ENCODE data around the gene AGBL5. TPM values are rescaled to one million over a fixed set of nuclear protein-coding genes. Genes with fewer than 3 reads are reported as not detected.

Gene AGBL5
- total RNA-seq, 2 experiments from 2014 or later = 12.5 to 14.5 TPM

- intact Hi-C loops (cut with DNase I, micrococcal nuclease) = no loop called here
- H3K36me3 Mint-ChIP-seq (ENCODE audit: low read depth) = peaks cover 50% of the 10 kb centered on the region
- no peaks in the 10 kb centered on the region for H3K27me3 Mint-ChIP-seq
- H3K27ac Mint-ChIP-seq = peak overlapping the region; percentile 59
- CTCF ChIA-PET = interaction anchor here (0.8 kb wide), 1 partner anchor 25 kb away, joined by 3 read pairs; no protein-coding TSS in a partner anchor
- no peaks in the 10 kb centered on the region for H3K9me3 Mint-ChIP-seq (ENCODE audit: low read depth)
- no peak for ATAC-seq
- H3K4me1 Mint-ChIP-seq = peaks cover 3% of the 10 kb centered on the region
- H3K4me3 Mint-ChIP-seq = no peak overlapping the region
- POLR2A ChIA-PET = interaction anchor here (1.3 kb wide), 1 partner anchor 9 kb away, joined by 3 read pairs; no protein-coding TSS in a partner anchor
- no peak for DNase-seq
These were observed 9.7 kb upstream of the AGBL5 start for GRCh38 chr2:27041752-27042151.

GRCh38 chr2:27042159-27042661 lies 9.3 kb upstream of the AGBL5 start:
- ChIA-PET CTCF (interaction anchor here (0.8 kb wide), 1 partner anchor 25 kb away, joined by 3 read pairs; no protein-coding TSS in a partner anchor), POLR2A (no interaction called here)
- peaks cover 46% of the 10 kb centered on the region for H3K36me3 Mint-ChIP-seq (ENCODE audit: low read depth)
- peaks cover 3% of the 10 kb centered on the region for H3K4me1 Mint-ChIP-seq
- H3K27me3 Mint-ChIP-seq = no peaks in the 10 kb centered on the region
- intact Hi-C loops (cut with DNase I, micrococcal nuclease) = no loop called here
- H3K9me3 Mint-ChIP-seq (ENCODE audit: low read depth) = no peaks in the 10 kb centered on the region
- H3K4me3 Mint-ChIP-seq = no peak overlapping the region
- DNase-seq = no peak
- peak overlapping the region; percentile 38 for H3K27ac Mint-ChIP-seq
- ATAC-seq = no peak

DNA sequence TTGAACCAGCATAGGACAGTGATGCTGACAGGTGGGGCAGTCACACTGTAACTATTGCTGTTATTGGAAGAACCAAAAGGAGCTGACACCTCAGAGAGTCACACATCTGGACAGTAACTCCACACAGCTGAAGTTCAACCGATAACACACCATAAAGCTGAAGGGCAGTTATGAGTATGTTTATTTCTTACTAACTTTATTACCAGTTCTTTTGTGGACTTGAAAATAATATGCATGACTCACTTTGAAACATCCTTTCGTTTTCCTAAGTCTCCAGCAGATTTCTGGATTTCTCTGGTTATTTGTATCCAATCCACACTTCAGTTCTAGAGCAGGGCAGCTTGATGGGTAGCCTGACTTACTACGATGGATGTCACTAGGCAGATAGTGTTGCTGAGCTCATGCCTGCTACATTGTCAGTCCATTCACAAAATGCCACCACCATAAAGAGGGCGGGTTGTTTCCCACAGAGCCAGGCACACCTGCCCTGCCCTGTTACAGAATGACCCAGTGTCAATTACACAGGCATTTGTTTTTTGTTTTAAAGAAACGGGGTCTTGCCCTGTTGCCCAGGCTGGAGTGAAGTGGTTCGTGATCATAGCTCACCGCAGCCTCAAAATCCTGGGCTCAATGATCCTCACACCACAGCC lies 8.4 kb upstream of the AGBL5 start:
- no peaks in the 10 kb centered on the region for H3K27me3 Mint-ChIP-seq
- no peak overlapping the region for H3K4me3 Mint-ChIP-seq
- ChIA-PET CTCF (interaction anchor here (0.7 to 1.0 kb wide), 2 partner anchors 44 to 270 kb away, joined by 3 to 4 read pairs; partner anchors contain the start of gene KHK), POLR2A (no interaction called here)
- H3K27ac Mint-ChIP-seq = no peak overlapping the region
- DNase-seq (no peak), ATAC-seq (no peak)
- H3K36me3 Mint-ChIP-seq (ENCODE audit: low read depth) = peaks cover 38% of the 10 kb centered on the region
- intact Hi-C loops (cut with DNase I, micrococcal nuclease) = no loop called here
- H3K9me3 Mint-ChIP-seq (ENCODE audit: low read depth) = no peaks in the 10 kb centered on the region
- peaks cover 5% of the 10 kb centered on the region for H3K4me1 Mint-ChIP-seq

DNA sequence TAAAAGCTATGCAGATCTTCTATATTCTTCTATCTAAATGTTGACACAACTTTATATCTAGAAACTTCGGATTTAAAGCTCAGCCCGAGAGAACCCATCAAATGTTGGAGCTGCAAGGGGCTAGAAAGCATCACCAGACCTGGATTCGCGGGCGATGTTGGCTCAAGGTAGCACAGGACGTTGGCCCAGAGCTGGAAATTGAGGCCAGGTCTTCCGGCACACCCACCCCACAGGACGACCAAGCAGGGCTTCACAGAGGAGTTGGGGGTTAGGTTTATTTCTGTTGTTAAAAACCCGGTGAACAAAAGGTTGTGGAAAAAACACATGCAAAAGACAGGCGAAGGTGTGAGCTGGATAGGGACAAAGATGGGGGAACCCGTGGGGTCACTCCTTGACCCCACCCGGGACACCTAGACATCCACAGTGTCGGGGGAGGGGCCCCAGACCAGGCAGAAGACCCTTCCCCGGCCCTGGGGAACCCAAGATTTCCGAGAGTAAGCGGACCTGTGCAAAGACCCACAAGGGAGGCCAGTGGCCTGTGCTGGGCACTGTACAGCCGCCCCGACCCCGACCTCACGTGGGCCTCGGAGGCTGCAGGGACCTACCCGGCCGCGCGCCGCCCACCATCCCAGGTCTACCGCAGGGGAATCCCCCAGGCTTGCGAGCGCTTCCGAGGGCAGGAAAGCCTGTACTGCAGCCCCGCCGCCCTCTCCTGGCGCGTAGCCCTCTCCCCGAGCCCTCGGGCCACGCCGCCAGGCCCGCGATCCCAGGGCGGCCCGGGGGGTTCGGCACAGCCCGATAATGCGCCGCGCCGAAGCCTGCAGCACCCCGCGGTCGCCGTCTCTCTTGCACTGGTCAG lies 1.8 kb upstream of the AGBL5 start:
- DNase-seq (peak; percentile 82), ATAC-seq (peak; percentile 23)
- Mint-ChIP-seq H3K4me1 (peaks cover 18% of the 10 kb centered on the region), H3K27me3 (peaks cover 4% of the 10 kb centered on the region), H3K27ac (peak overlapping the region; percentile 98), H3K9me3 (ENCODE audit: low read depth) (peaks cover 2% of the 10 kb centered on the region), H3K4me3 (peak overlapping the region; percentile 90), H3K36me3 (ENCODE audit: low read depth) (peaks cover 12% of the 10 kb centered on the region)
- intact Hi-C loops (cut with DNase I, micrococcal nuclease) = loop anchor here (1.0 to 10.0 kb wide), 10 partner anchors 17 to 1845 kb away; partner anchors contain the start of genes ABHD1 (in 1 of the 2), ADGRF3 (in 1 of the 2), CAD (in 1 of the 2) and IFT172 (in 1 of the 2)
- CTCF ChIA-PET = interaction anchor here (0.7 to 3.1 kb wide), 10 partner anchors 14 to 1801 kb away, joined by 3 to 30 read pairs (median 6); partner anchors contain the start of genes KHK and PREB
- POLR2A ChIA-PET = interaction anchor here (0.7 to 2.8 kb wide), 3 partner anchors 9 to 33 kb away, joined by 3 to 15 read pairs (median 4); partner anchors contain the start of gene TMEM214

DNA sequence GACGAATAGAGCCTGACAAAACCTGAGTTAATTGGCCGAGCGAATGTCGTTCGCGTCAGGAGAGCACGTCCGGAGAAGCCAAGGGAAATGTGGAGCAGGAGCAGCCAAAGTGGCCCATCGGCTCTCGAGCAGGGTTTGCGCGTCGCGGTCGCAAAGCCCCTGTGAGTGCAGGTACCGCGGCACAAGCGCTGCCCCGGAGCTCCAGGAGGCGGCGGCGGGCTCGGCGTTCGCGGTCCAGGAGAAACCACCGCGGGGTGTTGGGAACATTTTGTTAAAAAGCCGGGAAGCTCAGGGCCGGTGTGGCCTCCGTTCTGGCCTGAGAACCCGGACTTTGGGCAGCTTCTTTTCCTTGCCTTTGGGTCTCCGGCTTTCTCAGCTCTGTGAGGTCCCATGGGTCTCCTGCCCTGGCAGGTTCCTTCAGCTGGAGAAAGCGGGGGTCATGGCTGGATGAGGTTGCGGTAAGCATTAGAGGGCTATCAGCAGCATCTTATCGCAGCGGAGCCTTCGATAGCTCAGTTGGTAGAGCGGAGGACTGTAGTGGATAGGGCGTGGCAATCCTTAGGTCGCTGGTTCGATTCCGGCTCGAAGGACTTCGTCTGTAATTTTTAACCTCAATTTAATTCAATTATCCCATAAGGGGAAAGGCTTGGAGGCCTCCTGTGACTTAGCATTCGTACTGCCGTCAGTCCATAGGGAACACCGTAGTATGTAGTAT lies 1.0 kb upstream of the AGBL5 start:
- peak; percentile 95 for DNase-seq
- H3K9me3 Mint-ChIP-seq (ENCODE audit: low read depth) = peaks cover 2% of the 10 kb centered on the region
- ChIA-PET CTCF (interaction anchor here (0.6 to 3.1 kb wide), 18 partner anchors 10 to 1800 kb away, joined by 3 to 30 read pairs (median 5); partner anchors contain the start of genes GTF3C2, KHK, OST4 and PREB), POLR2A (interaction anchor here (1.0 to 2.8 kb wide), 8 partner anchors 9 to 36 kb away, joined by 3 to 15 read pairs (median 3); partner anchors contain the start of genes KHK, OST4 and TMEM214)
- peak overlapping the region; percentile 90 for H3K4me3 Mint-ChIP-seq
- H3K36me3 Mint-ChIP-seq (ENCODE audit: low read depth) = peaks cover 11% of the 10 kb centered on the region
- H3K27ac Mint-ChIP-seq = peak overlapping the region; percentile 98
- H3K4me1 Mint-ChIP-seq = peaks cover 18% of the 10 kb centered on the region
- ATAC-seq = peak; percentile 73
- H3K27me3 Mint-ChIP-seq = peaks cover 4% of the 10 kb centered on the region
- intact Hi-C loops (cut with DNase I, micrococcal nuclease) = loop anchor here (1.0 to 10.0 kb wide), 10 partner anchors 18 to 1844 kb away; partner anchors contain the start of genes ABHD1 (in 1 of the 2), ADGRF3 (in 1 of the 2), CAD (in 1 of the 2) and IFT172 (in 1 of the 2)

- intact Hi-C loops (cut with DNase I, micrococcal nuclease) = loop anchor here (1.0 to 10.0 kb wide), 15 partner anchors 19 to 1843 kb away; partner anchors contain the start of genes KHK (in 2 of the 2), ADGRF3 (in 1 of the 2), ATRAID (in 1 of the 2) and EIF2B4 (in 1 of the 2)
- peaks cover 4% of the 10 kb centered on the region for H3K27me3 Mint-ChIP-seq
- peaks cover 15% of the 10 kb centered on the region for H3K36me3 Mint-ChIP-seq (ENCODE audit: low read depth)
- peaks cover 18% of the 10 kb centered on the region for H3K4me1 Mint-ChIP-seq
- peak overlapping the region; percentile 90 for H3K4me3 Mint-ChIP-seq
- no peak for DNase-seq
- ChIA-PET CTCF (interaction anchor here (0.7 to 3.1 kb wide), 10 partner anchors 10 to 90 kb away, joined by 3 to 30 read pairs (median 7); partner anchors contain the start of genes KHK and OST4), POLR2A (interaction anchor here (0.6 to 2.0 kb wide), 5 partner anchors 13 to 29 kb away, joined by 4 to 15 read pairs (median 6); partner anchors contain the start of gene OST4)
- H3K9me3 Mint-ChIP-seq (ENCODE audit: low read depth) = peaks cover 2% of the 10 kb centered on the region
- H3K27ac Mint-ChIP-seq = peak overlapping the region; percentile 64
- ATAC-seq = no peak
These were observed 606 bp downstream of the AGBL5 start for GRCh38 chr2:27051902-27052645.

DNA sequence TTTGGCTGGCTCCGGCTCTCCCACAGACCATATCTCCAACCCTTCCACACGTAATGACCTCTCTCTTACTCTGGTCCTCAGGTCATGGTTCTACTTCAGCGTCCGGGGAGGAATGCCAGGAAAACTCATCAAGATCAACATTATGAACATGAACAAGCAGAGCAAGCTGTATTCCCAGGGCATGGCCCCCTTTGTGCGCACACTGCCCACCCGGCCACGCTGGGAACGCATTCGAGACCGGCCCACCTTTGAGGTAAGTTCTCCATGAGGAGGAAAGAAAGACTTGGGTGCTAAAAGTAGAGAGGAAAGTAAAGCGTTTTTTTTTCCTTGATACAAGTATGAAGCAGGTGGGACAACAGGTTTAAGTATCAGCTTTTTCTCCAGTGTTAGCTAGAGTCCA lies 1.9 kb downstream of the AGBL5 start:
- Mint-ChIP-seq H3K9me3 (ENCODE audit: low read depth) (peaks cover 2% of the 10 kb centered on the region), H3K27me3 (peaks cover 4% of the 10 kb centered on the region), H3K4me1 (peaks cover 16% of the 10 kb centered on the region), H3K36me3 (ENCODE audit: low read depth) (peaks cover 15% of the 10 kb centered on the region), H3K27ac (no peak overlapping the region), H3K4me3 (no peak overlapping the region)
- intact Hi-C loops (cut with DNase I, micrococcal nuclease) = loop anchor here in 1 of 2 experiments (5.0 to 10.0 kb wide), 2 partner anchors 706 to 1841 kb away; partner anchors contain the start of genes ADGRF3, SELENOI and WDR43
- CTCF ChIA-PET = no interaction called here
- ATAC-seq = no peak
- POLR2A ChIA-PET = no interaction called here
- DNase-seq = no peak

DNA sequence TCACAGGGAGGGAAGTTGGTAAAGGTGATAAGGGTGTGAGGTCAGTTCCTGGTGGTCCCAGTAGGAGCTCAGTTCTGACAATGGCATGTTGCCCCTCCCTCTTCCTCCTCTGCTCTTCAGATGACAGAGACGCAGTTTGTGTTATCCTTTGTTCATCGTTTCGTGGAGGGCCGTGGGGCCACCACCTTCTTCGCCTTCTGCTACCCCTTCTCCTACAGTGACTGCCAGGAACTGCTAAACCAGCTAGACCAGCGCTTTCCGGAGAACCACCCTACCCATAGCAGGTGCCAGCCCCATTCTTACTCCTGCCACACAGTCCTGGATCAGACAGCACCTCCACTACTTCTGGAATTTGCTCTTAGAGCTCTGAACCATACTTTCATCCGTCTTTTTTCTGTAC lies 2.3 kb downstream of the AGBL5 start:
- POLR2A ChIA-PET = interaction anchor here (0.6 kb wide), 1 partner anchor 433 kb away, joined by 3 read pairs; no protein-coding TSS in a partner anchor
- Mint-ChIP-seq H3K4me1 (peaks cover 16% of the 10 kb centered on the region), H3K36me3 (ENCODE audit: low read depth) (peaks cover 15% of the 10 kb centered on the region), H3K9me3 (ENCODE audit: low read depth) (peaks cover 2% of the 10 kb centered on the region), H3K27ac (no peak overlapping the region), H3K4me3 (no peak overlapping the region), H3K27me3 (peaks cover 4% of the 10 kb centered on the region)
- DNase-seq (no peak), ATAC-seq (no peak)
- intact Hi-C loops (cut with DNase I, micrococcal nuclease) = loop anchor here in 1 of 2 experiments (5.0 to 10.0 kb wide), 2 partner anchors 706 to 1841 kb away; partner anchors contain the start of genes ADGRF3, SELENOI and WDR43
- CTCF ChIA-PET = interaction anchor here (0.7 kb wide), 1 partner anchor 1353 kb away, joined by 3 read pairs; no protein-coding TSS in a partner anchor

- H3K4me1 Mint-ChIP-seq = peaks cover 12% of the 10 kb centered on the region
- ATAC-seq = no peak
- peaks cover 4% of the 10 kb centered on the region for H3K27me3 Mint-ChIP-seq
- DNase-seq = no peak
- no peak overlapping the region for H3K4me3 Mint-ChIP-seq
- ChIA-PET CTCF (no interaction called here), POLR2A (interaction anchor here (0.7 kb wide), 1 partner anchor 17 kb away, joined by 3 read pairs; the partner anchor contains the start of gene OST4)
- peaks cover 2% of the 10 kb centered on the region for H3K9me3 Mint-ChIP-seq (ENCODE audit: low read depth)
- H3K36me3 Mint-ChIP-seq (ENCODE audit: low read depth) = peaks cover 15% of the 10 kb centered on the region
- no peak overlapping the region for H3K27ac Mint-ChIP-seq
- intact Hi-C loops (cut with DNase I, micrococcal nuclease) = loop anchor here in 1 of 2 experiments (5.0 to 10.0 kb wide), 2 partner anchors 707 to 1840 kb away; partner anchors contain the start of genes ADGRF3, SELENOI and WDR43
These were observed 3.3 kb downstream of the AGBL5 start for GRCh38 chr2:27054721-27055120.

Data from activated CD4-positive, alpha-beta T cell treated with anti-CD3 and anti-CD28 coated beads for 36 hours (primary cell).